T1000 (cell line): ENCODE results near the gene MTHFD1.

Experiments
- DNase-seq: peaks from one replicate; lab custom pipeline; 2025; ENCODE audit warnings: mixed read lengths; lab: John Stamatoyannopoulos, UW

Gene MTHFD1

GRCh38 chr14:64495252-64495651 is 107.1 kb downstream of the MTHFD1 start:
- DNase-seq = no peak

GRCh38 chr14:64496764-64497163 is 108.6 kb downstream of the MTHFD1 start:
- no peak for DNase-seq

GRCh38 chr14:64500088-64500487 is 111.9 kb downstream of the MTHFD1 start:
- no peak for DNase-seq

GRCh38 chr14:64501411-64502171 is 113.4 kb downstream of the MTHFD1 start:
- peak; percentile 31 for DNase-seq

GRCh38 chr14:64502456-64502855 is 114.3 kb downstream of the MTHFD1 start:
- no peak for DNase-seq

- no peak for DNase-seq
These were observed 114.8 kb downstream of the MTHFD1 start for GRCh38 chr14:64502887-64503433.

GRCh38 chr14:64503434-64504309 is 115.5 kb downstream of the MTHFD1 start, which contains the start of gene ZBTB25:
ZBTB25 (minus strand) TSS chr14:64503838; CDS start chr14:64490533, 13,305 bp downstream.
- DNase-seq = peak; percentile 82

GRCh38 chr14:64504310-64504896 is 116.2 kb downstream of the MTHFD1 start, which contains the start of gene ZBTB1:
ZBTB1 (plus strand) TSS chr14:64504770; CDS start chr14:64521505, 16,735 bp downstream.
- DNase-seq = peak; percentile 74

GRCh38 chr14:64504897-64505794 is 117.0 kb downstream of the MTHFD1 start:
- peak; percentile 40 for DNase-seq

GRCh38 chr14:64506721-64507120 is 118.6 kb downstream of the MTHFD1 start:
- DNase-seq = no peak

- DNase-seq = no peak
These were observed 119.4 kb downstream of the MTHFD1 start for GRCh38 chr14:64507376-64508156.

GRCh38 chr14:64508215-64508776 is 120.1 kb downstream of the MTHFD1 start:
- no peak for DNase-seq

GRCh38 chr14:64509036-64509435 is 120.9 kb downstream of the MTHFD1 start:
- DNase-seq = no peak
